NCI-H2227 treated with DMSO at 0.1 percent for 48 hours (cell line): ENCODE data around the gene RIC8B.
A peak's percentile ranks its signal among the peaks of the same experiment; 100 is the strongest.
"Not testable (repeated sequence)": the region's sequence is repeated elsewhere in the genome, so short reads cannot be mapped to it uniquely, and the experiment has no call there.

Experiments
- DNase-seq: peaks from one replicate; lab custom pipeline; 2025; lab: John Stamatoyannopoulos, UW

RIC8B gene

GRCh38 chr12:106903241-106903945 is 128.9 kb downstream of the RIC8B start:
- peak; percentile 96 for DNase-seq

- no peak for DNase-seq
These were observed 132.2 kb downstream of the RIC8B start for GRCh38 chr12:106906715-106907114.

- no peak for DNase-seq
These were observed 132.9 kb downstream of the RIC8B start for GRCh38 chr12:106907411-106907810.

GRCh38 chr12:106907846-106908245 is 133.4 kb downstream of the RIC8B start:
- DNase-seq = no peak

- no peak for DNase-seq
These were observed 134.1 kb downstream of the RIC8B start for GRCh38 chr12:106908561-106908960.

- no peak for DNase-seq
These were observed 135.7 kb downstream of the RIC8B start for GRCh38 chr12:106910202-106910601.

- DNase-seq = no peak
These were observed 137.1 kb downstream of the RIC8B start for GRCh38 chr12:106911581-106911980.

GRCh38 chr12:106913456-106913855 is 139.0 kb downstream of the RIC8B start:
- no peak for DNase-seq

GRCh38 chr12:106914796-106915634 is 140.5 kb downstream of the RIC8B start:
- no peak for DNase-seq

- DNase-seq = no peak
These were observed 141.1 kb downstream of the RIC8B start for GRCh38 chr12:106915635-106916026.

- DNase-seq = no peak
These were observed 143.0 kb downstream of the RIC8B start for GRCh38 chr12:106917503-106917902.

GRCh38 chr12:106918746-106919145 is 144.3 kb downstream of the RIC8B start:
- peak; percentile 27 for DNase-seq

- DNase-seq = peak; percentile 24
These were observed 145.5 kb downstream of the RIC8B start for GRCh38 chr12:106919910-106920544.

GRCh38 chr12:106921976-106922375 is 147.5 kb downstream of the RIC8B start:
- not testable (repeated sequence) for DNase-seq

GRCh38 chr12:106923594-106923993 is 149.1 kb downstream of the RIC8B start:
- DNase-seq = not testable (repeated sequence)

GRCh38 chr12:106924268-106924861 is 149.9 kb downstream of the RIC8B start:
- no peak for DNase-seq

- DNase-seq = no peak
These were observed 152.2 kb downstream of the RIC8B start for GRCh38 chr12:106926657-106927056.

- DNase-seq = no peak
These were observed 159.8 kb downstream of the RIC8B start for GRCh38 chr12:106934277-106934676.
